ENCODE results near the gene TRAPPC4.
"Not testable (repeated sequence)": the region's sequence is repeated elsewhere in the genome, so short reads cannot be mapped to it uniquely, and the experiment has no call there.

Gene TRAPPC4

GRCh38 chr11:119018074-119018938, at the start of gene TRAPPC4, which contains the start of gene RPS25:
Gene TRAPPC4, plus strand, starts transcription at chr11:119018766. Its CDS starts 30 bp downstream, at chr11:119018796.
Gene RPS25, minus strand, starts transcription at chr11:119018343. Its CDS starts 59 bp downstream, at chr11:119018284.
- FAIRE-seq: peak; percentile 34

- FAIRE-seq: not testable (repeated sequence)
Observed at GRCh38 chr11:118969508-118969907, 49.1 kb upstream of the TRAPPC4 start.

GRCh38 chr11:118971646-118972045, 46.9 kb upstream of the TRAPPC4 start, which contains the start of gene FOXR1:
Gene FOXR1, plus strand, starts transcription at chr11:118971761. Its CDS starts 171 bp downstream, at chr11:118971932.
- FAIRE-seq: no peak

- no peak for FAIRE-seq
Observed at GRCh38 chr11:118973985-118974384, 44.6 kb upstream of the TRAPPC4 start.

GRCh38 chr11:118975771-118976709, 42.5 kb upstream of the TRAPPC4 start:
- no peak for FAIRE-seq

- no peak for FAIRE-seq
Observed at GRCh38 chr11:118979434-118979833, 39.1 kb upstream of the TRAPPC4 start.

- no peak for FAIRE-seq
Observed at GRCh38 chr11:118980191-118980881, 38.2 kb upstream of the TRAPPC4 start.

GRCh38 chr11:118984337-118984736, 34.2 kb upstream of the TRAPPC4 start:
- not testable (repeated sequence) for FAIRE-seq

- no peak for FAIRE-seq
Observed at GRCh38 chr11:118984825-118985224, 33.7 kb upstream of the TRAPPC4 start.

GRCh38 chr11:118988280-118988679, 30.3 kb upstream of the TRAPPC4 start:
- no peak for FAIRE-seq

- not testable (repeated sequence) for FAIRE-seq
Observed at GRCh38 chr11:118991486-118992038, 27.0 kb upstream of the TRAPPC4 start.

- no peak for FAIRE-seq
Observed at GRCh38 chr11:118996926-118997626, 21.5 kb upstream of the TRAPPC4 start.

GRCh38 chr11:118997627-118998387, 20.8 kb upstream of the TRAPPC4 start, which contains the start of gene CENATAC:
Gene CENATAC, plus strand, starts transcription at chr11:118998138. Its CDS starts 60 bp downstream, at chr11:118998198.
- peak; percentile 88 for FAIRE-seq

- FAIRE-seq: no peak
Observed at GRCh38 chr11:118998388-118998717, 20.2 kb upstream of the TRAPPC4 start.

GRCh38 chr11:118998822-118999221, 19.7 kb upstream of the TRAPPC4 start:
- no peak for FAIRE-seq

GRCh38 chr11:119000906-119001305, 17.7 kb upstream of the TRAPPC4 start:
- no peak for FAIRE-seq

GRCh38 chr11:119006656-119007055, 11.9 kb upstream of the TRAPPC4 start:
- no peak for FAIRE-seq

GRCh38 chr11:119011476-119012053, 7.0 kb upstream of the TRAPPC4 start:
- no peak for FAIRE-seq

- FAIRE-seq: no peak
Observed at GRCh38 chr11:119012629-119013170, 5.9 kb upstream of the TRAPPC4 start.

Data from A204.1 (cell line).